Measurements from ENCODE around the gene RIPPLY1.

DNA sequence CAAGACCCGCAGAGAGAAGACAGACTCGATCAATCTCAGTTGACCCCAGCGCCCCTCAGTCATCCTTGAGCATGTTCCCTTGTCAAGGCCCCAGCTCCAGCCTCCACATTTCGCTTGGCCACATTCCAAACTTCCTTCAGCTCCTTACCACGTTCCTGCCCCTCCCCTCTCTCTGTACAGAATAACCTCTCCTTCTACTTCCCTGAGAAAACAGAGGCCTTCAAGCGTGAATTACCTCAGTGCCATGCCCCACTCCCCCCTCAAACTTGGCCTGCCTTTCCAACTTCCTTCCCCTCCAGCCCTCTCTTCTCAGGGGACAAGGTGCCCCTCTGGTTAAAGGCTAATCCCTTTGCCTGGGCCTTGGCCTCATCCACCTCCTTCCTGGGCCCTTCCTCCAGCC, 3.2 kb upstream of the RIPPLY1 start:
- TF ChIP-seq EZH2 (optimal IDR thresholded peaks at IDR 0.05; ENCODE audit: low read depth, low read length) (no peak), EZH2phosphoT487 (IDR thresholded peaks at IDR 0.05; ENCODE audit: low read length) (no peak)
- TF ChIP-seq, protein P1, sequence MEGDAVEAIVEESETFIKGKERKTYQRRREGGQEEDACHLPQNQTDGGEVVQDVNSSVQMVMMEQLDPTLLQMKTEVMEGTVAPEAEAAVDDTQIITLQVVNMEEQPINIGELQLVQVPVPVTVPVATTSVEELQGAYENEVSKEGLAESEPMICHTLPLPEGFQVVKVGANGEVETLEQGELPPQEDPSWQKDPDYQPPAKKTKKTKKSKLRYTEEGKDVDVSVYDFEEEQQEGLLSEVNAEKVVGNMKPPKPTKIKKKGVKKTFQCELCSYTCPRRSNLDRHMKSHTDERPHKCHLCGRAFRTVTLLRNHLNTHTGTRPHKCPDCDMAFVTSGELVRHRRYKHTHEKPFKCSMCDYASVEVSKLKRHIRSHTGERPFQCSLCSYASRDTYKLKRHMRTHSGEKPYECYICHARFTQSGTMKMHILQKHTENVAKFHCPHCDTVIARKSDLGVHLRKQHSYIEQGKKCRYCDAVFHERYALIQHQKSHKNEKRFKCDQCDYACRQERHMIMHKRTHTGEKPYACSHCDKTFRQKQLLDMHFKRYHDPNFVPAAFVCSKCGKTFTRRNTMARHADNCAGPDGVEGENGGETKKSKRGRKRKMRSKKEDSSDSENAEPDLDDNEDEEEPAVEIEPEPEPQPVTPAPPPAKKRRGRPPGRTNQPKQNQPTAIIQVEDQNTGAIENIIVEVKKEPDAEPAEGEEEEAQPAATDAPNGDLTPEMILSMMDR (IDR thresholded peaks at IDR 0.05; ENCODE audit: low read length): no peak

Data from MM.1S (cell line).